GM18502 (cell line): ENCODE data around the gene FAM3C.

Experiments used
- ATAC-seq: cut with Tn5 transposase; IDR thresholded peaks from one replicate; pipeline ENCODE4 v1.9.1; 2021; ENCODE audit warnings: mild to moderate bottlenecking; ENCODE audit not compliant: unreplicated experiment, poor library complexity

FAM3C gene

DNA sequence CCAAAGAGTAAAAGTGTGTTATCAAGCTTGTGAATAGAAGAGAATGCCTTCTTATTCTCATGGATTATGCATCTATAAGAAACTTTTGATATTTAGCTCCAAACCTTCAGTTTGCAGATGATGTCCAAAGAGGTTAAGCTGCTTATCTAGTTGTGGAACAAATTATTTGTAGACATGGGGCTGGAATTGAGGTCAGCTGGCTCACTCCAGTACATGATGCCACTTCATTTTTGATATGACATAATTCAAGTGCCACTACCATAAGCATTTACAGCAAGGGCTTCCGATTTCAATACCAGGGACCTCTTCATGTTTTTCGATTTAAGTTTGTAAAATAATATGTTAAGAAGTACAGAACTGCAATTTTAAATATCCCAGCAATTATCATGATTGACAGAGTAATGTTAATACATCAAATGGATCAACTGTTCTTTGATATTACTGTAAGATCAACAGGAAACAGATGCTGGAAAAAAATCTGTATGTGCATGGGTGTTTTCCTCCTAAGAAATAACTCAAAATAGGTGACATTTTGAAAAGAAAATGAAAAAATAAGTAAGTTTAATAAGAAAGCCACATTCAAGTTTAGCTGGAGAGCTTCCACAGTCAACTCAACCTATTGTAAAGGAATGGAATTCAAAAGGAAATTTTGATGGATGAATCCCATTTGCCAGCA lies 12.7 kb downstream of the FAM3C start:
- no peak for ATAC-seq

DNA sequence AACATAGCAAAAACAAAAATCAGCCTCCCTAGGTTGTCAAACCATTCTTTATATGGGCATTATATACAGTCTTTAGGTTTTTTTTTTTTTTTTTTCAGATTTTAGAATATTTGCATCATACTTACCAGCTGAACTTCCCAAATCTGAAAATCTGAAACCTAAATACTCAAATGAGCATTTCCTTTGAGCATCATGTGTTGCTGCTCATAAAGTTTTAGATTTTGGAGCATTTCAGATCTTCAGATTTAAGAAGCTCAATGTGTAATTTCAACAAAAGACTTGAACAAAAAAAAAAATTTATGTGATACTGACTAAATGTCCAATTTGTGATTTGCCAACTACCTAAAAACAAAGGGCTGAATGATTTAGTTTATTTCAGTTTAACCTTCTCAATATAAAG lies 13.6 kb downstream of the FAM3C start:
- ATAC-seq: no peak

DNA sequence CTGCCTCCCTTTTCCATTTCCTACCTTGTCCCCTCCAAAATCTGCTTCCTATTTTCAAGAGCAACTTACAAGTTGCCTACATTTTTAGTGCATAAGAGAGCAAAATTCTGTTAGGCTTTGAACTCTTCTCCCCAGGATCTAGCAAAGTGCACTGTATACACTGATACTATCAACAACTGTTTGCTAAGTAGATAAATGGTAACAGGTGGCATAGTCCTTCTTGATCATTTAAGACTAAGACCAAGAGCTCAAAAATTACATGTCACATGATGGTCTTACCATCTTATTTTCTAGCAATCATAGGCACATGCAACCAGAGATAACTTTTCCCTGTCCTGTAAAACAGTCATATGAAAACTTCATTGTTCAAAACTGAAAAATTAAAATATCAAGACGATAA lies 16.2 kb downstream of the FAM3C start:
- ATAC-seq: no peak

DNA sequence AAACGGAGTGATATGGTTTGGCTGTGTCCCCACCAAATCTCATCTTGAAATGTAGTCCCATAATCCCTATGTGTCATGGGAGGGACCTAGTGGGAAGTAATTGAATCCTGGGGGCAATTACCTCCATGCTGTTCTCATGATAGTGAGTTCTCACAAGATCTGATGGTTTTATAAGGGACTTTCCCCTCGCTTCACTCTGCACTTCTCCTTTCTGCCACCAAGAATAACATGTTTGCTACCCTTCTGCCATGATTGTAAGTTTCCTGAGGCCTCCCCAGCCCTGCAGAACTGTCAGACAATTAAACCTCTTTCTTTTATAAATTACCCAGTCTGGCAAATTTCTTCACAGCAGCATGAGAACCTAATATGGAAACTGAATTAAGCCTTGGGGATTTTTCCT lies 19.1 kb downstream of the FAM3C start:
- ATAC-seq: no peak

DNA sequence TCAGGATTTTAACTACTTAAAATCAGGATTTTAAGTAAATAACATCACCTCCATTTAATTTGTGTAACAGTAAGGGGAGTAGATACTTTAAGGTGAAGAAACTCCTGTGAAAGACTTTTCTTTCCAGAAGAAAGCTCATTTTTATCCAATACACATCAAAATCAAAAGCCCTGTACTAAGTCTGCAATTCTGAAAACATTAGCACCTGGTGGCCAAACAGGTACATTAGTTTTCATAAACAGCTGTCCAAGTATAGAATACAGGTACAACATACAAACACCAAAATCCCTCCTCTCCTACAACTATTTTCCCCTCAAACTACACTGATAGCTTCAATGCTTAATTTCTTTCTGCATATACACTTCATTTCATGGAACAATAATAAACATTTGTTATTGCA lies 22.9 kb downstream of the FAM3C start:
- ATAC-seq: no peak

DNA sequence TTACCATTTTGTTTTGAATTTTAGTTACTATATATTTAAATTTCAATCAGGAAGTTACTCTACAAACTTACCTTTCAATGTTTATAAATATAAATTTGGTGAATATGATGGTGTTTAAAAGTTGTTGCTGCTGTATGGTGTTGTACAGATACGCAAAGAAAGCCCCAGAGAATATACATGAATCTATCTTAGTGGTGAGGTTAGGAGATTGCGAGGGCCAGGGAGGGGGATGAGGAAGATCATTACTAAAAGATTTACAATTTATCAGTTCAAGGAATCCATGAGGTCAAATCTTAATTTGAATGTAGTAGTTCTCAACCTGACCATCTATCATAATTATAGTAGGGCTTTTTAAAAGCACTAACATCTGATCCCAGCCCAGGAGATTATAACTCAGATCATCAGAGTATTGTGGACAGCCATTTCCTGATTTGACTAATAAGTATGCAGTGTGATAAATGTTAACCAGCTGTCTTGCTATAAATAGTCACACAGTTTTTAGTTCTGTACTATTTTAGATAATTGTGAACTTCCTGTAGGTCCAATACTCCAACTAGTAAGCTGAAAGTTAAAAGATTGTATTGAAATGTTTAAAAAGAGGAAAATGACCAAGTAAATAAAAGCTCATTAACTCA lies 23.6 kb downstream of the FAM3C start:
- peak; percentile 84 for ATAC-seq

DNA sequence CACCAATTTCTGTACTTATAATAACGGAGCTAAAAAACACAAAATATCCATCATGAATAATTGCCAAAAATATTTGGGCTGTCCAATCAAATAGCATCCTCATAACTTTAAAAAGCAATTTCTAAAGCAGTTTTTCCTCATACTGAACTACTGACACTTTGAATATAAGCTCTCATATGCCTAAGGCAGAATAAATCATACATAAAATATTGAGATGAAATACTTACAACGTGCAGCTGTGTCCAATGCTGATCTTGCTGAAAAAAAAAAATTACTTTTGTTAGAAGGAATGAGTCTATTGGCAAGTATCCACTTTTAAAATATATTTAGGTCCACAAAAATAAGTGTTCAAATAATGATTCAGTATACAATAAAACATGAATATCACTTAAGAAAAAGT lies 24.2 kb downstream of the FAM3C start:
- no peak for ATAC-seq

DNA sequence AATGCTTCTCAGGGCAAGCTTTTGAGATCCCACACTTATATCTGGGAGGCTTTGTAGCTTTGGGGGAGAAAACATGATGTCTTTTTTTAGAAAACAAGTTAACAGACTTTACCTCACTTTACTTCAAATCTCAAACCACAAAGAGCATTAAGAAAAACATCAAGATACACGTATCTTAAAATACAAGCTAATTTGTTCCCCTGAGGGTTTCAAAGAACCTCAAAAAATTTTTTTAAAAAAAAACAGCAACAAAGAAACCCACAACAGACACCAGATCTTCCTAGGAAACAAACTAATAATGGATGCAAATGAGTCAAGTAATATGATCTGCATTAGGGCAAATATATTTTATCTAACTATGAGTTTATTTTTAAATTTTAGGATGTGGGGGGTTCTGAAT lies 24.7 kb downstream of the FAM3C start:
- ATAC-seq: no peak

DNA sequence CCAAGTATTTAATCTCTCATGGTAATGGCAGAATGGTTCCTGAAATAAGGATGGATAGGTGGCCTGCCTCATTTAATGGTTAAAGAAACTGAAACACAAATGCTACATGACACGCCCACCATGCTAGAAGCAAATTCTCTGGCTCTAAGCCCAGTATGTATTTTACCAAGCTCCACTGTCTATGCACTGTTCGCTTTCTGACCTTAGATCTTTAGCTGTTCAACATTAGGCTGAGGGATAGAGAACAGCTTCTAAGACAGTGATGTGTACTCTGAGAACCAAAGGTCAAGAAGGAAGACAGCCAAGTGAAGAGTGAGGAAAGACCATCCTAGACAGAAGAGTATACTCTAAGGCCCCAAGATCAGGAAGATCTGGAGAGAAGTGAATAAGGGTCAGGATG lies 26.6 kb downstream of the FAM3C start:
- peak; percentile 66 for ATAC-seq

DNA sequence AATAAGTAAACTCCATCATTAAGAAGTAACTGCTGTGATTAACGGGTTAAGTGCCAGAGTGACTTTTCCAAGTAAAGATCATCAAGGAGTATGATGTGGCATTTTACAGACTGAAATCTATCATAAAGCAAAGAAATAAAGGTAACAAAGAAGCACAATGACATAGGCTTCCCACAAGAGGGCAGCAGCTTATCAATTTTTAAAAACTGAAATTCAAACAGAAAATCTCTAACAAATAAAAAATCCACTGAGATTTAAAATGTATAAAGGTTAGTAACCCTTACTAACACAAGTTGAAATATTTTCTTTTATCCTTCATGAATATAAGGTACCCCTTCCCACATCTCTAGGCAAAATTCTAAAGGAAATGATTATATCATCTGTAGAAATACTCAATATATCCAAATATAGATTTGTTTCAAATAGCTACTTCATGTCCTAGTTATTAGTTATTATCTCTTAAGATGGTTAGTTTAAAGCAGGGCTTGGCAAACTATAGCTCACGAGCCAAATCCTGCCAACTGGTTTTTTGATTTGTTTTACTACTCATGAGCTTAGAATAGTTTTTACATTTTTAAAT lies 29.2 kb downstream of the FAM3C start:
- no peak for ATAC-seq

DNA sequence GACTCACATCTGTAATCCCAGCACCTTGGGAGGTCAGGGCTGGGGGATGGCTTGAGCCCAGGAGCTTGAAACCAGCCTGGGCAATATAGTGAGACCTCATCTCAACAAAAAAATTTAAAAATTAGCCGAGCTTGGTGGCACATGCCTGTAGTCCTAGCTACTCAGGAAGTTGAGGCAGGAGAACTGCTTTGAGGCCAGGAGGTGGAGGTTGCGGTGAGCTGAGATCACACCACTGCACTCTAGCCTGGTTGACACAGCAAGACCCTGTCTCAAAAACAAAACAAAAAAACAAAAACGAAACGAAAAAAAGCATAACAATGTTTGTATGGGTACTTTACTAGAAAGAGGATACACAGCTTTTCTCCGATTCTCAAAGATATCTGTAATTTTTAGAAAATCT lies 35.5 kb downstream of the FAM3C start:
- ATAC-seq: no peak

DNA sequence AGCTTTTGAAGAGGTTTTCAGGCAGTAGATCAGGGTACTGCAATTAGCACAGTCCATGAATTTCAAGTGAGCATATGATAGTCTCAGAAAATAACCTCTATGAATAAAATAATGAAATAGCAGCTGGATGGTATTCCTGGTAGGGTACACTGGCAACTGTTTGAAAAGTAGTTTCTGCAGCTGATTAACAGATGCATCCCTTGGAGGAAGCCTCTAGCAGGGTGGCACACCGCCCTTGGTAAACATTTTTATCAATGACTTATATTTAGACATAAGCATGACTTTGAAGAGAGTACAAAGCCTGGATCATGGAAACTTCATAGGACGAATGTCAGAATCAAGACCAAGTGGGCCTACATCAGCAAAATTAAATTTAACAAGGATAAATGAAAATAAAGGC lies 40.5 kb downstream of the FAM3C start:
- ATAC-seq: no peak

DNA sequence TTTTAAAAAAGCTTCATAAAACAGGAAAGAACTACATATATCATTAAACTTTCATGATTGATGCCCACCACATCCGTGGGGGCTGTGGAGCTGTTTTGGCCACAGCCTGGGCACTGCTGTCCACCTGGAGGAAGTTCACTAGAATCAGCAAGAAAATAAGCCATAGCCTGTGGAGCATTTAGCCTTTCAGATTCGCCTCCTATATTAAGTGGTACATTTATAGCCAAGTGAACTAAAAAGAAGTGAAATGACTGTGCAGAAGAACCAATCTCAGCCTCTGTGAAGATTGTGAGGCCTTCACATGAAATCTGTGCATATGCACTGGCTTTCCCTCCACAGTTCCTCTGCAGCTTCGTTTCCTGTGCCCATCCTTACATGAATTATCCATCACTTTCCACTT lies 43.8 kb downstream of the FAM3C start:
- peak; percentile 67 for ATAC-seq

DNA sequence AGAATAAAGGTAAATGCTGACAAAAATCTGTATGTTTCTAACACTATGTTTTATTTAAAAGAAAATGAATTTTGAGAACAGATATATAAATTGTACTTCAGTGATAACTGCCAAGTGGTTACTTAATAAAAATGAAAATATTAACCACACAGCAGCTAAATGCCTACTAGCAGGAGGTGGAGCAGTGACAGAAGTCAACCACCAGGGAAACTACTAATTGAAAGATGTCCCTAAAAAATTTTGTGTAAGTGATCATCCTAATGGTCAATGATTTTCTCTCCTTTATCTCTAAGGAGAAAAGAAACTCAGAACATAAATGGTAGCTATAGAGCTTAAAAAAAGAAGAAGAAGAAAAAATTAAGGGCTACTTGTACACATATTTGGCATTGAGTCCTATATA lies 44.4 kb downstream of the FAM3C start:
- ATAC-seq: peak; percentile 33

DNA sequence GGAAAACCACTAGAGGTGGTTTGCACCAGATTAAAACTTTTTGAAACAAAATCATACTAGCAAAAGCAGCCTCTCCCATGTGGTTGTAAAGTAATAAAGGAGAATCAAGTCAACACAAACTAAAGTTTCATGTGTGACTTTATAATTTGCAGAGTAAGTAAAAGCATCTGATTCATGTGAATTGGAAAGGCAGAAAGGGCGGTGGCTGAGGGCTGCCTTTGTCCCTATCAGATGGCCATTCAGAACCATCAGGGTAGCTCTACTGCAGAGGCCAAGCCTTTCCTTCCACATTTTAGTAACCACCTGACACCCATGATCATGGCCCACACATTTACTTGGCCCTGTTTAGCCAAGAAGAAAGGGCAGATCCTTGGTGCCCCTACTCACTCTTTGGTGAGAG lies 51.6 kb downstream of the FAM3C start:
- no peak for ATAC-seq

DNA sequence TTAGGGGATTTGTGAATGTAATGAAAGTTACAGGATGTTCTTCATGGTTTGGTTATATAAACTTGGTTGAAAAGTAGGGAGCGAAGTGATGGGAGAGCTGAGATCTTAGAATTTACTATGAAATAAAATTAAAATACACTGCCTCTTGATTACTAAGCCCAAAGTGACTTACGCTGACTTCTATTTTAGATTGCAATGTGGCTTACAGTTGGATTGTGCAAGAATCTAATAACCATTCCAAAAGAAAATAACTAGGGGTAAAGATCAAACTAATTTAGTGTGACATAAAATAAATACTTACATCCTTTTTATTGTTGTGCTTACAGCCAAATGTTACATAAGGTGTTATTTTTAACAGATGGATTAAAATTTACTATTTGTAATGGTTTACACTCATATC lies 52.0 kb downstream of the FAM3C start:
- no peak for ATAC-seq

DNA sequence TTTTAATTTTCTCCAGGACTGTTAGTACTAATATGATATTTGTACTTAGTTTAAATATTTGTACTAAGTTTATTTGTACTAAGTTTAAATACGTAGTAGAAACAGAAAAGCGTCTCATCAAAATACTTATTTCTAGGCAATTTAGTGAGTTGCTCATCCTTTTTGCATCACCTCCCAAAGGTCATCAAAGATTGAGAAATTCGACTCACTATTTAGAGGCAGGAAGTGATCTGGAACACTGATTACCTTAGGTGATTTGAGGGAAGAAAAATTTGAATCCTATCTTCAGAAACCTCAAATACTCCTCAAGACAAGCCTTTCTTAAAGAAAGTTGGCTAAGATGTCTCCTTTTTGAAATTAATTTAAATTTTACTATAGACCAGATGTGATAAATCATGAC lies 52.8 kb downstream of the FAM3C start:
- ATAC-seq: no peak

DNA sequence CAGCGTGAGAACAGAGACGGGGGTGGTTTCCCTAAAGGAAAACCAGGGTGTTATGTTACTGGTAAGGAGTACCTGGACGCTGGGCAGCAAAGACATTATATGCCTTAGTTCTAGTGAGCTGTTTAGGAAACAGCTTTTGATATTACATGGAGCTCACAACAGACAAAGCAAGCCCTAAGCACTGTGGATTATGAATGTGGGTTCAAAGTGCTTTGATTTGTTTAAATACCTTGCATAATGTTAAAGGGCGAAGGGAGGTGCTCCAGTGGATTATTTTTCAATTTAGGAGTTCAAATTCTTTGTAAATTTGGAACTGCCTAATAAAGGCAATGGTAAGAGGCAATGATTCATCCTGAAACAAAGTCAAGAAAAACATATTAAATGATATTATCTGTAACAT lies 53.5 kb downstream of the FAM3C start:
- no peak for ATAC-seq

DNA sequence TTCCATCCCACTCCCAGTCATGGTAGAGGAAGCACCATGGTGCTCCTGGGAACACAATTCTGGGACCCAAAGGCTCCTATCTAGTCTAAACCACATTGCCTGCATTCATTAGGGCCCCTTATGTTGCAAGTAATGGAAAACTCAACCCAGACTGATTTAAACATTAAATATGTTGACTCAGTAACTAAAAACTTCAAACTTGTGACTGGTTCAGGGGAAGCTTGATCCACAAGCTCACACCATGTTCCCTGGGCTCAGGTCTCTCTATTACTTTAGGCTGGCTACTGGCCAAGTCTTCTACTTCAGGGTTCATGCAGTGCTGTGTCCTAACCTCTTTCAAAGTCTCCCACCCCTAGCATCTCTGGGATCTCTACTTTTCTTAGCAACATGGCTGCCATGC lies 54.2 kb downstream of the FAM3C start:
- ATAC-seq: no peak

DNA sequence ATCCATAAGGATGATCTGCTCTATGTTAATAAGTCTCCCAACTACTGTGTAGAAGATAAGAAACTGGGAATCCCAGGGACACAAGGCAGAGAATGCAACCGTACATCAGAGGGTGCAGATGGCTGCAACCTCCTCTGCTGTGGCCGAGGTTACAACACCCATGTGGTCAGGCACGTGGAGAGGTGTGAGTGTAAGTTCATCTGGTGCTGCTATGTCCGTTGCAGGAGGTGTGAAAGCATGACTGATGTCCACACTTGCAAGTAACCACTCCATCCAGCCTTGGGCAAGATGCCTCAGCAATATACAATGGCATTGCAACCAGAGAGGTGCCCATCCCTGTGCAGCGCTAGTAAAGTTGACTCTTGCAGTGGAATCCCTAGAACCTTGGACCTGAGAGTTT lies 57.0 kb downstream of the FAM3C start:
- no peak for ATAC-seq

DNA sequence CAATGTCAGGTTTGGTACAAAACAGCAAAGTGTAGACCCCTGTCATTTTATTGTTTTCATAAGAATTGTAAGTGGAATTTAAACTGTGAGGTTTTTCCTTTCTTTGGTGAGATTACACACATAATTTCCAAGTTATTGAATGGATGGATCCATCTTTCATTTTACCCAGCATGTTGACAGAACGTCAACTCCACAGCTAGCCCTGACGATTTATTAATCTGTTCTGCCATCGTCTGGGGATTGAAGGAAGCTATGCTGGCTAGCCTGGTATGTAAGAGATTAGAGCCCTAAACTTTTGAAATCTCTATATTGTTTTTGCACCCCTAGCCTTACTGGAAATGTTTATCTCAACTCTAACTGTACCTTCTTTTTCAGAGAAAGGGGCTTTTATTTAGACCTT lies 58.7 kb downstream of the FAM3C start:
- no peak for ATAC-seq

DNA sequence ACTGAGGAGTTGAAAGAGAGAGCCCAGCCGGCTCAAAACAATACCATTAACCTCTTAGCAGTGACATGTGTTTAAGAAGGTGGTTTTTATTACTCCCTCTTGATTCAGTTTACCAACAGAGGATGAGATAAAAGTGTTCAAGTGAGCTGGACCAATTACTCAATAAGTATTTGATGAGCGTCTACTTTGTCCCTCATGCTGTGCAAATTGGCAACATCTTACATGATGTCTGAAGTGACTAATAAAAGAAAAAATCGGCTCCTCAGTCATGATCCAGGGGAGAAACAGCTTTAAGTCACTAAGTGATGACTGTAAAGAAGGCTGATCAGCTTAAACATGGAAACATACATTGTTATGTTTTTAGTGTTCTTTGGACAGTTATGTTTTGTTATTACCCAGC lies 59.5 kb downstream of the FAM3C start:
- no peak for ATAC-seq
